ENCODE results near the gene C16orf92. TPM values are rescaled to one million over a fixed set of nuclear protein-coding genes. Genes with fewer than 3 reads are reported as not detected.

C16orf92 gene
- total RNA-seq, 2 donors from 2014 or later = not detected

DNA sequence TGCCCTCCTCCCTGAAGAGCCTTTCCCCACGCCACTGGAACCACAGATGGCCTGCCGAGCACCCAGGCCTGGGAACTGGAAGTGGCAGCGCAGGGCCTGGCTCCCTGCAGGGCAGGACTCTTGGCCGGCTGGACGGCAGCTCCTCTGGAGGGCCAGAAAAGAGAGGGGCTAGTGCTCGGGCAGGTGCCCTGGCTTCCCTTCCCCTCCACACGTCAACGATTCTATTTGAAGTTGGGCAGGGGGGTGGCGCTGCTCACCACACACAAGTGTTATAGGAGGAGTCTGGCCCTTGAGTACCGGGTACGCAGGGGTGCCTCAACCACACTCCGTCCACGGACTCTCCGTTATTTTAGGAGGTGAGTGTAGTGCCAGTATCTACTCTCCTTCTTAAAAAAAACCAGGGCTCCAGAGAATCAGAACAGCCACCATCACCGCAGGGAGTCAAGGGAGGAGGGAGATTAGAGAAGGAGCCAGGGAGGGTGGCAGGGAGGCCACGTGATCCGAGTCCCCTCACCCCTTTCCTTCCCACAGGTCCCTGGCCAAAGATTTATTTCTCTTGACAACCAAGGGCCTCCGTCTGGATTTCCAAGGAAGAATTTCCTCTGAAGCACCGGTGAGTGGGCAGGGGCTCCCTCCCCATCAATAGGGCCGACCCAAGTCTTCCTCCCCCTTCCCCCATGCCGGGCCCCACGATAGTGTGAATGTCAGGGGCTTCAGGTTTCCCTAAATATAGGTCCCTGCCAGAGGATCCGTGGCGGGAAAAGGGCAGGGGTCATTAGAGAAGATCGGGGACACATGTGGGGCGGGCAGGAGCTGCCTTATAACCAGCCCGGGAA lies 41.1 kb downstream of the C16orf92 start:
- TF ChIP-seq, protein P1, sequence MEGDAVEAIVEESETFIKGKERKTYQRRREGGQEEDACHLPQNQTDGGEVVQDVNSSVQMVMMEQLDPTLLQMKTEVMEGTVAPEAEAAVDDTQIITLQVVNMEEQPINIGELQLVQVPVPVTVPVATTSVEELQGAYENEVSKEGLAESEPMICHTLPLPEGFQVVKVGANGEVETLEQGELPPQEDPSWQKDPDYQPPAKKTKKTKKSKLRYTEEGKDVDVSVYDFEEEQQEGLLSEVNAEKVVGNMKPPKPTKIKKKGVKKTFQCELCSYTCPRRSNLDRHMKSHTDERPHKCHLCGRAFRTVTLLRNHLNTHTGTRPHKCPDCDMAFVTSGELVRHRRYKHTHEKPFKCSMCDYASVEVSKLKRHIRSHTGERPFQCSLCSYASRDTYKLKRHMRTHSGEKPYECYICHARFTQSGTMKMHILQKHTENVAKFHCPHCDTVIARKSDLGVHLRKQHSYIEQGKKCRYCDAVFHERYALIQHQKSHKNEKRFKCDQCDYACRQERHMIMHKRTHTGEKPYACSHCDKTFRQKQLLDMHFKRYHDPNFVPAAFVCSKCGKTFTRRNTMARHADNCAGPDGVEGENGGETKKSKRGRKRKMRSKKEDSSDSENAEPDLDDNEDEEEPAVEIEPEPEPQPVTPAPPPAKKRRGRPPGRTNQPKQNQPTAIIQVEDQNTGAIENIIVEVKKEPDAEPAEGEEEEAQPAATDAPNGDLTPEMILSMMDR (IDR thresholded peaks at IDR 0.05) = peak; percentile 21 to 60 (median 44)
- TF ChIP-seq POLR2AphosphoS5 (IDR thresholded peaks at IDR 0.05) (peak; percentile 58), POLR2A (IDR thresholded peaks at IDR 0.05) (peak; percentile 33)
- no peaks in the 10 kb centered on the region for H3K9me3 ChIP-seq
- intact Hi-C loops (cut with DNase I) = loop anchor here (10.0 kb wide), 1 partner anchor 591 kb away; the partner anchor contains the start of genes FBRS and PRR14
- peaks cover 4 to 13% of the 10 kb centered on the region in 2 donors for H3K36me3 ChIP-seq
- no peaks in the 10 kb centered on the region for H3K27me3 ChIP-seq (replicated peaks; ENCODE audit: insufficient read depth)
- peaks cover 34% of the 10 kb centered on the region for H3K4me1 ChIP-seq (replicated peaks)
- H3K27ac ChIP-seq = peak overlapping the region; percentile 91 to 97
- 4% methylated on average over 27 of the region's 27 CpGs for WGBS
- peak; percentile 78 for DNase-seq (ENCODE audit: low spot score)
- peak overlapping the region; percentile 86 to 98 for H3K4me3 ChIP-seq

DNA sequence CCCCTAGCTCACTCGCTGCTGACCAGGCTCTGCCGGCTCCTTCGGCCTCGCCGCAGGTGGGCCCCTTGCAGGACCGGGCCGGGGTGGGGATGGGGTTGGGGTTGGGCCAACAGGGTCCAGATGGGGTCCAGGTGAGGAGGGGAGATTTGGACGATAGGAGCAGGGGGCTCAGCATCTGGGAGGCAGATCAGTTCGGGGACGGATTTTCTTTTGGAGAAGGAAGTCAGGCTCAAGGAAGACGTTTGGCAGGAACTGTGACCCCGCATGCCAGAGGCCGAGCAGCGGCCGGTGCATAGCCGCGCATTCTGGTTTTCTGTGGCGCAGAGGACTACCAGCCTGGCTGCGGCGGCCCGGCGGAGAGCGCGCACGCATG lies 41.7 kb downstream of the C16orf92 start:
- peak overlapping the region; percentile 91 to 97 for H3K27ac ChIP-seq
- WGBS = 0% methylated on average over 25 of the region's 25 CpGs
- no peaks in the 10 kb centered on the region for H3K9me3 ChIP-seq
- DNase-seq (ENCODE audit: low spot score) = no peak
- intact Hi-C loops (cut with DNase I) = loop anchor here (5.0 to 10.0 kb wide), 2 partner anchors 58 to 590 kb away; partner anchors contain the start of genes FBRS, MAPK3 and PRR14
- no peaks in the 10 kb centered on the region for H3K27me3 ChIP-seq (replicated peaks; ENCODE audit: insufficient read depth)
- H3K36me3 ChIP-seq = peaks cover 10 to 19% of the 10 kb centered on the region in 2 donors
- H3K4me3 ChIP-seq = peak overlapping the region; percentile 86 to 98
- TF ChIP-seq POLR2A (IDR thresholded peaks at IDR 0.05) = no peak
- TF ChIP-seq, protein P1 (IDR thresholded peaks at IDR 0.05) = no peak
- H3K4me1 ChIP-seq (replicated peaks) = peaks cover 40% of the 10 kb centered on the region

DNA sequence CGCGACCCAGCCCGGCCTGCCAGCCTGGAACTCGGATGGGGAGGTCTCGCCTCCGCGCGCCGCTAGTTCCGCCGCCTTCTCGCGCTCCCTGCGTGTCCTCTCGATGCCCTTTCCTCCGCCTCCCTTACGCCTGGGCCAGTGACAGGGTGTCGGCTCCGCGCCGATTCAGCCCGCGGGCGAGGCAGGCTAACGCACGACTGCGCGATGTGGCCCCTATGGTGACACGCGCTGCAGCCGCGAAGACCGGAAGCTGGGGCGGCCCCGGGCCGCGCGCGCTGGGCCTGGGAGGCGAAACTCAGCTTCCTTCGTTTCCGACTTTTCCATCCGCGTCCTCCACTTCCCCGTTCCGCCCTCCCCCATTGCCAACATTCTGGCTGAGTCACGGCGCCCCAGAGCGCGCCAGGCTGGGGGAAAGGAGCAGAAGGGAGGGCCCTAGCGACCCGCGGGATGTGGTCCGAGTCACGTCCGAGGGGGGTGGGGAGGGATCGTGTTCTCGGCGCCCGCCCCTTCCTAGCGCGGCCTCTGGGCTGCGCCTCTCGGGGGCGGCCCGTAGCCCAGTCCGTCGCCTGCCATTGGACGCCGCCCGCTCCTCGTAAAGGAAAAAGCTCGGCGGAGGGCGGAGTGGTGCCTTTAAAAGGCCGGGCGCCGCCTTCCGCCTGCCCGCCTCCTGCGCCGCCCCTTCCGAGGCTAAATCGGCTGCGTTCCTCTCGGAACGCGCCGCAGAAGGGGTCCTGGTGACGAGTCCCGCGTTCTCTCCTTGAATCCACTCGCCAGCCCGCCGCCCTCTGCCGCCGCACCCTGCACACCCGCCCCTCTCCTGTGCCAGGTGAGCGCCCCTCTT lies 42.3 kb downstream of the C16orf92 start, which contains the start of gene ALDOA:
Gene ALDOA, plus strand, starts transcription at position 659 of the 841 bp plus-strand sequence. CDS start 1,138 bp downstream, outside the sequence.
- no peaks in the 10 kb centered on the region for H3K27me3 ChIP-seq (replicated peaks; ENCODE audit: insufficient read depth)
- peak within 1 kb of the TSS; percentile 86 to 98 for H3K4me3 ChIP-seq
- H3K9me3 ChIP-seq = no peaks in the 10 kb centered on the region
- WGBS = under 1% methylated on average over 94 of the region's 99 CpGs
- intact Hi-C loops (cut with DNase I) = loop anchor here (5.0 to 10.0 kb wide), 2 partner anchors 57 to 589 kb away; partner anchors contain the start of genes FBRS, MAPK3 and PRR14
- peak; percentile 98 for DNase-seq (ENCODE audit: low spot score)
- H3K36me3 ChIP-seq = peaks cover 14 to 24% of the 10 kb centered on the region in 2 donors
- TF ChIP-seq POLR2AphosphoS5 (IDR thresholded peaks at IDR 0.05) = peak; percentile 95
- peak; percentile 99 for TF ChIP-seq POLR2A (IDR thresholded peaks at IDR 0.05)
- TF ChIP-seq, protein P1 (IDR thresholded peaks at IDR 0.05) = peak in 2 of 4 experiments; percentile 2 to 17
- peaks cover 43% of the 10 kb centered on the region for H3K4me1 ChIP-seq (replicated peaks)
- peak within 1 kb of the TSS; percentile 91 to 97 for H3K27ac ChIP-seq

- peaks cover 14 to 24% of the 10 kb centered on the region in 2 donors for H3K36me3 ChIP-seq
- peaks cover 37% of the 10 kb centered on the region for H3K4me1 ChIP-seq (replicated peaks)
- WGBS = 1% methylated on average over 44 of the region's 44 CpGs
- TF ChIP-seq POLR2A (IDR thresholded peaks at IDR 0.05) (no peak), POLR2AphosphoS5 (IDR thresholded peaks at IDR 0.05) (no peak)
- TF ChIP-seq, protein P1 (IDR thresholded peaks at IDR 0.05) = no peak
- H3K9me3 ChIP-seq = no peaks in the 10 kb centered on the region
- peak overlapping the region; percentile 91 to 97 for H3K27ac ChIP-seq
- no peaks in the 10 kb centered on the region for H3K27me3 ChIP-seq (replicated peaks; ENCODE audit: insufficient read depth)
- H3K4me3 ChIP-seq = peak overlapping the region; percentile 86 to 98
- no peak for DNase-seq (ENCODE audit: low spot score)
- intact Hi-C loops (cut with DNase I) = loop anchor here (5.0 to 10.0 kb wide), 2 partner anchors 56 to 589 kb away; partner anchors contain the start of genes FBRS, MAPK3 and PRR14
Observed at GRCh38 chr16:30065943-30066760, 43.2 kb downstream of the C16orf92 start.
